ENCODE data around the gene ERG.

The ERG gene

DNA sequence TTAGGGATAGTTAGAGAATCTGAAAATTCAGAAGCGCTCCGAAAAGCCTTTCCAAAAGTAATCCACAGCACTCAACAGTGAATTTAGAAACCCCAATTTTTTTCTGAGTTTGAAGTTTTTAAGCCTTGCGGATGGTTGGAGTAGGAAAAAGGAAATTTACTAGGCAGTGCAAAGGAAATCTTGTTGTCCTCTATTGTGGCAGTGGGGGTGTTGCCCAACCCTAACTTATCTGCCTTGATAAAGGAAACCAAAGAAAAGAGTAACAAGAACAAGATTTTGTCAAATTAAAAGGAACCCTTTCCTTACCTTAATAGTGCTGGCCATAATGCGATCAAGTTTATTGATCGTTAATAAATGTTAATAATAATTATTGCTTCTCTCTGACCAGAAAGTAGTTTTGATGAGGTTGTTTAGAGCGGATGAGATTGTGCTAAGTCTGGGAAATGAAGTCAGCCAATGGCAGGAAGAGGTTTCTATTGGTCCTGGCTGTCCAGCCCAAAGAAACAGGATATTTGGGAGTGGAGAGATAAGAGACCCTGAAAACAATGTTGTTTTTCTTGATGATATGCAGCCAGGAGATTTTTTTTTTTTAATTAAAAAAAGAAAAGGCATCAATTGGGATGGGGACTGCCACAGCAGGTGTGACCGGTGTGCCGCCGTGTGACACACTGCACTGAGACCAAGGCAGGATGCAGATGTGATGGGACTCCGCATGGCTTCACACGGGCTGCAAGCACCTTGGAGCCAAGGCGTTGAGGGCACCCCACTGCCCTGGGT, at the start of gene ERG:
ERG (minus strand) TSS at position 421 of the 777 bp plus-strand sequence; CDS start at position 324, 97 bp downstream.
- H3K27me3 ChIP-seq (ENCODE audit: control insufficient read depth, insufficient read depth, low read length) = no peaks in the 10 kb centered on the region
- H3K36me3 ChIP-seq (ENCODE audit: control insufficient read depth, low read depth, low read length) = no peaks in the 10 kb centered on the region
- H3K4me1 ChIP-seq (ENCODE audit: control insufficient read depth, low read depth, low read length) = peaks cover 19% of the 10 kb centered on the region
- no peak within 1 kb of the TSS for H3K9ac ChIP-seq (ENCODE audit: low read length)
- H3K4me3 ChIP-seq (ENCODE audit: low read length) = no peak within 1 kb of the TSS
- H3K27ac ChIP-seq (ENCODE audit: low read length) = no peak within 1 kb of the TSS
- no peaks in the 10 kb centered on the region for H3K9me3 ChIP-seq (ENCODE audit: control insufficient read depth, low read depth, low read length)

DNA sequence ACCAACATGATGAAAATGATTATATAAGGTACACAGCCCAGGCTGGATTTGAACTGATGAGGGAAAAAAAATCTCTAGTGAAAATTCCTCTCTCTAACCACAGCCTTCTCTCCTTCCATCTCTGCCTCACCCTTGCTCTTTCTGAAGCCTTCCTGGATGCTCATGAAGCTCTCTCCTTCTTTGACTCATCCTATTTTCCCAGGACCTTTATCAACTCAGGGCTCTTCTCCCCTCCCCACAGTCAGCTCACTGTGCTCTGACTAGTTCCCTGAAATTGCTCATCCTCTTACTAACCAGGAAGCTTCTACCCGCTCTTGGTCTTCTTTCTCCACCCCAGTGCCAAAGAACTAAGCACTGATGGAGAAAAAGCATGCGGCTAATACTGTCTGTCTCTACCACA, 46.4 kb upstream of the ERG start:
- H3K4me1 ChIP-seq (ENCODE audit: control insufficient read depth, low read depth, low read length) = no peaks in the 10 kb centered on the region
- H3K27me3 ChIP-seq (ENCODE audit: control insufficient read depth, insufficient read depth, low read length) = no peaks in the 10 kb centered on the region
- no peak overlapping the region for H3K9ac ChIP-seq (ENCODE audit: low read length)

DNA sequence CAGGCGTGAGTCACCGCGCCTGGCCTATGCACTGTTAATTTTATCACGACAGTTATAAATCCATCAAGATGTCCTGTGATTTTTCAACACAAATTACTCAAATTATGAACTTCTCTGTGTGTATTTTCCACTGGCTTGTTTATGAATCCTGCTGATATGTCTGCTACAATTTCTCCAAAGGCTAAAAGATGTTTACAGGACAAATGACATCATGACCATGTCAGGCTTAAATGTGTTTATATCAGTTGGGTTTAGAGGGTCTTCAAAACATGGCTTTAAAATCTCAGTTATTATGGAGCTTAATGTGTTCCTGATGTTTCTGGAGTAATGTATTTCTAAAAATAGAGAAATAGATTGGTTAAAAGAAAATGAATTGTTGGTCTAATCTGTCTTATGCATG, 44.0 kb upstream of the ERG start:
- Histone ChIP-seq H3K27ac (ENCODE audit: low read length) (no peak overlapping the region), H3K9ac (ENCODE audit: low read length) (no peak overlapping the region), H3K9me3 (ENCODE audit: control insufficient read depth, low read depth, low read length) (no peaks in the 10 kb centered on the region), H3K27me3 (ENCODE audit: control insufficient read depth, insufficient read depth, low read length) (no peaks in the 10 kb centered on the region), H3K36me3 (ENCODE audit: control insufficient read depth, low read depth, low read length) (no peaks in the 10 kb centered on the region), H3K4me3 (ENCODE audit: low read length) (no peak overlapping the region), H3K4me1 (ENCODE audit: control insufficient read depth, low read depth, low read length) (no peaks in the 10 kb centered on the region)

More for the DNA sequence above, 46.4 kb upstream of the ERG start:
- Histone ChIP-seq H3K4me3 (ENCODE audit: low read length) (no peak overlapping the region), H3K36me3 (ENCODE audit: control insufficient read depth, low read depth, low read length) (no peaks in the 10 kb centered on the region), H3K9me3 (ENCODE audit: control insufficient read depth, low read depth, low read length) (no peaks in the 10 kb centered on the region), H3K27ac (ENCODE audit: low read length) (no peak overlapping the region)

- no peak overlapping the region for H3K9ac ChIP-seq (ENCODE audit: low read length)
- H3K9me3 ChIP-seq (ENCODE audit: control insufficient read depth, low read depth, low read length) = no peaks in the 10 kb centered on the region
- peaks cover 8% of the 10 kb centered on the region for H3K4me1 ChIP-seq (ENCODE audit: control insufficient read depth, low read depth, low read length)
- H3K36me3 ChIP-seq (ENCODE audit: control insufficient read depth, low read depth, low read length) = no peaks in the 10 kb centered on the region
- H3K27ac ChIP-seq (ENCODE audit: low read length) = no peak overlapping the region
- H3K27me3 ChIP-seq (ENCODE audit: control insufficient read depth, insufficient read depth, low read length) = no peaks in the 10 kb centered on the region
- H3K4me3 ChIP-seq (ENCODE audit: low read length) = no peak overlapping the region
Observed at GRCh38 chr21:38538353-38538752, 40.1 kb upstream of the ERG start.

DNA sequence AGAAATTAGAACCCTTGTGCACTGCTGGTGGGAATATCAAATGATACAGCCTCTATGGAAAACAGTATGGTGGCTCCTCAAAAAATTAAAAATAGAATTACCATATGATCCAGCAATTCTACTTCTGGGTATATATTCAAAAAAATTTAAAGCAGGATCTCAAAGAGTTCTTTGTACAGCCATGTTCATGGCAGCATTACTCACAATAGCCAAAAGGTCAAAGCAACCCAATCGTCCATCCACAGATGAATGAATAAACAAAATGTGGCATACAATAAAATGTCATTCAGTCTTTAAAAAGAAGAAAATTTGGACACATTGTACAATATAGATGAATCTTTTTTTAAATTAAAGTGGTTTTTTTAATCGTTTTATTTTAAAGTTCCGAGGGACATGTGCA, 36.3 kb upstream of the ERG start:
- Histone ChIP-seq H3K36me3 (ENCODE audit: control insufficient read depth, low read depth, low read length) (no peaks in the 10 kb centered on the region), H3K4me3 (ENCODE audit: low read length) (no peak overlapping the region), H3K9ac (ENCODE audit: low read length) (no peak overlapping the region), H3K27ac (ENCODE audit: low read length) (no peak overlapping the region), H3K27me3 (ENCODE audit: control insufficient read depth, insufficient read depth, low read length) (no peaks in the 10 kb centered on the region), H3K4me1 (ENCODE audit: control insufficient read depth, low read depth, low read length) (peaks cover 11% of the 10 kb centered on the region), H3K9me3 (ENCODE audit: control insufficient read depth, low read depth, low read length) (no peaks in the 10 kb centered on the region)

- Histone ChIP-seq H3K9me3 (ENCODE audit: control insufficient read depth, low read depth, low read length) (no peaks in the 10 kb centered on the region), H3K9ac (ENCODE audit: low read length) (no peak overlapping the region)
Observed at GRCh38 chr21:38533887-38534286, 35.6 kb upstream of the ERG start.

DNA sequence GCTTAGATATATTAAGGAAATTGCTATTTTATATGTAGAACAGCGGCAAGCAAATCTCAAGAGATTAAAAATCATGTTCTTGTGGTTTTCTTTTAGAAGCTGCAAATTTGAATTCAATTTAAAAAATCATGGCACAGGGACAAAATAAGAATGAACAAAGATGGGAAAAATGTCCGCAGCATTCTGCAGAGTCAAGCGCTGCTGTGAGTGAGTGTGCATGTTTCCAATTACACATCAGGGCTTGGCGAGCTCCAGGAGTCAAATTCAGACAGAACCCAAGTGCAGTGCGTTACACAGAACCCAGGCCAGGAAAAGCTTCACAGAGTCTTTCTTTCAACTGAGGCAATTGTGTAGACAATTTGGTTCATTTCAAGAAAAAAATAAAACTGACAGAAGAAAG, 33.3 kb upstream of the ERG start:
- Histone ChIP-seq H3K4me3 (ENCODE audit: low read length) (no peak overlapping the region), H3K4me1 (ENCODE audit: control insufficient read depth, low read depth, low read length) (peaks cover 11% of the 10 kb centered on the region), H3K27me3 (ENCODE audit: control insufficient read depth, insufficient read depth, low read length) (no peaks in the 10 kb centered on the region), H3K27ac (ENCODE audit: low read length) (no peak overlapping the region), H3K9ac (ENCODE audit: low read length) (no peak overlapping the region), H3K36me3 (ENCODE audit: control insufficient read depth, low read depth, low read length) (no peaks in the 10 kb centered on the region), H3K9me3 (ENCODE audit: control insufficient read depth, low read depth, low read length) (no peaks in the 10 kb centered on the region)

More at GRCh38 chr21:38533887-38534286, 35.6 kb upstream of the ERG start:
- Histone ChIP-seq H3K27me3 (ENCODE audit: control insufficient read depth, insufficient read depth, low read length) (no peaks in the 10 kb centered on the region), H3K4me3 (ENCODE audit: low read length) (no peak overlapping the region), H3K27ac (ENCODE audit: low read length) (no peak overlapping the region), H3K4me1 (ENCODE audit: control insufficient read depth, low read depth, low read length) (peaks cover 11% of the 10 kb centered on the region), H3K36me3 (ENCODE audit: control insufficient read depth, low read depth, low read length) (no peaks in the 10 kb centered on the region)

DNA sequence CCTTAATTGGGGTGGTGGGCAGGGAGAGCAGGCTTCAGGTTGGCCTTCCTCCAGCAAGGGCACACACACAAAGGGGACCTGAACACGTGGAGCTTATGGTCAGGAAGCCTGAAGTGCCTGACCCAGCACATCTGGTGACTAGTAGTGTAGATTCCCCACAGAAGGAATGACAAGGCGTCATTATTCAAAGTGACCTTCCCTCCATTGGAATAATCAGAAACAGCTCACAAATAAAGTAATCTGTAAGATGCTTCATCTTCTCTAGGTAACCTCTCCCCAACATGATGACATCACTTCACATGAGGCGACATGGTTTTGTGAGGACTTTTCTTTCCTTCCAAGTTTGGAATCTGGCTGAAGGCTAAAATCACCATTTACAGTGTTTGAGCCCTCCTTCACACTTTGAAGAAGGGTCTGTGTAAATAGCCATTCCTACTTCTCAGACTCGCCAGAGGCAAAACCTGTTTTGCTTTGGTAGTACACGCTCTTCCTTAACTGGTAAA, 32.8 kb upstream of the ERG start:
- no peaks in the 10 kb centered on the region for H3K36me3 ChIP-seq (ENCODE audit: control insufficient read depth, low read depth, low read length)
- H3K4me3 ChIP-seq (ENCODE audit: low read length) = no peak overlapping the region
- no peak overlapping the region for H3K27ac ChIP-seq (ENCODE audit: low read length)
- H3K9me3 ChIP-seq (ENCODE audit: control insufficient read depth, low read depth, low read length) = no peaks in the 10 kb centered on the region
- H3K4me1 ChIP-seq (ENCODE audit: control insufficient read depth, low read depth, low read length) = peaks cover 11% of the 10 kb centered on the region
- no peaks in the 10 kb centered on the region for H3K27me3 ChIP-seq (ENCODE audit: control insufficient read depth, insufficient read depth, low read length)
- no peak overlapping the region for H3K9ac ChIP-seq (ENCODE audit: low read length)

DNA sequence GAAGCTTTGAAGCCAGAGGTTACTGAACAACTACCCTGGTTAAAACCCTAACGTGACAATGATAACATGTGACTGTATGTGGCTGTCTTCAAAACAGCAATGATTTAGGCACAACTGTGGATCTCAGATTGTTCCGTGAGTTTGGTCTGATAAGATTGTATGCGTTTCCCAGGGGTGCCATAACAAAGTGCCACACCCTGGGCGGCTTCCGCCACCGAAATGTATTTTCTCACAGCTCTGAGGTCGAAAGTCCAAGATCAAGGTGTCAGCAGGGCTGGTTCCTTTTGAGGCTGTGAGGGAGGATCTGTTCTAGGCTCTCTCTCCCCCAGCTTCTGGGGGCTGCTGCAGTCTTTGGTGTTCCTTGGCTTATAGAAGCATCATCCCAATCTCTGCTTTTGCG, 29.5 kb upstream of the ERG start:
- Histone ChIP-seq H3K4me1 (ENCODE audit: control insufficient read depth, low read depth, low read length) (peaks cover 8% of the 10 kb centered on the region), H3K36me3 (ENCODE audit: control insufficient read depth, low read depth, low read length) (no peaks in the 10 kb centered on the region), H3K27me3 (ENCODE audit: control insufficient read depth, insufficient read depth, low read length) (no peaks in the 10 kb centered on the region), H3K9me3 (ENCODE audit: control insufficient read depth, low read depth, low read length) (no peaks in the 10 kb centered on the region), H3K4me3 (ENCODE audit: low read length) (no peak overlapping the region), H3K27ac (ENCODE audit: low read length) (no peak overlapping the region), H3K9ac (ENCODE audit: low read length) (no peak overlapping the region)

- H3K4me1 ChIP-seq (ENCODE audit: control insufficient read depth, low read depth, low read length) = peaks cover 7% of the 10 kb centered on the region
- H3K9ac ChIP-seq (ENCODE audit: low read length) = no peak overlapping the region
- H3K4me3 ChIP-seq (ENCODE audit: low read length) = no peak overlapping the region
- no peaks in the 10 kb centered on the region for H3K36me3 ChIP-seq (ENCODE audit: control insufficient read depth, low read depth, low read length)
- no peaks in the 10 kb centered on the region for H3K27me3 ChIP-seq (ENCODE audit: control insufficient read depth, insufficient read depth, low read length)
- H3K27ac ChIP-seq (ENCODE audit: low read length) = no peak overlapping the region
- H3K9me3 ChIP-seq (ENCODE audit: control insufficient read depth, low read depth, low read length) = no peaks in the 10 kb centered on the region
Observed at GRCh38 chr21:38525454-38525853, 27.2 kb upstream of the ERG start.

DNA sequence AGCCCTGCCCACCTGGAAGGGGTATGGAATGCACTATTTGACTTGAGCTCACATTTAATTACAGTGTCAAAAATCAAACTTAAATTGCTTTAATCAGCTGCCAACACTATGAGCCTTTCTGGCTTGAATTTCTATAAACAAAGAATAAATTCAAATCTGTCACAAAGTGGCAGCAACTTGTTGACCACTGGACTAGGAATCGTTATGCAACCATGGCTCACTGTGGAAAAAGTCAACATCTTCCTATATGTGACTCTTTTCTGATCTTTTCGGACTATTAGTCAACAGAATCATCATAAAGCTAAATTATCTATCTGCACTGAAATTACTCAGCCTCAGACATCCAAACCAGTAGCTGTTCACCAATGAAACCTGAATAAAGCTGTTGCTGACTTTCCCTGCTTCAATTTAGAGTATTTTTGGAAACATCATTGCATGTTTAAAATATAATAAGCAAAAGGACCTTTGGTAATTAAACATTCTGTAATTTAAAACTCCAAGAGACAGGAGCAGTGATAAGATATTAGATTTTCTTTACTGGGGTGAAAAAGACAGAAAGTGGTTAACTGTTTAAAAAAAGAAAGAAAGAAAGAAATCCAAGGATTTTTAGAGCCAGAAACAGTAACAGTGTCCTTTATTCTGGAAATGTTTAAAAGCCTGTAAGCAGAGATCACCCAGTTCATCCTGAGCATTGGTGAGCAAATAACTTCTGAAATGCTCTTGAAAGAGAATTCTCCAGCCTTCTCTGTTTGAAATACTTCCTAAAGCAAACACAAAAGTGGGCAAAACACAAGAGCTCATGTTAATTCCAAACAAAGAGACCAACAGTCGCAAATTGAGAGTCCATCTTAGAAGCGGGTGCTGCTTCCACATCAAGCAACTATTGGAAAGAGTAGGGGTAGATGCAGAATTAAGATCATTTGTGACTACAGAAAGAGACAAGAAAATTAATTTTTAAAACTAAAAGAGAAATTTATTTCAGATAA, 26.2 kb upstream of the ERG start:
- Histone ChIP-seq H3K9ac (ENCODE audit: low read length) (no peak overlapping the region), H3K27me3 (ENCODE audit: control insufficient read depth, insufficient read depth, low read length) (no peaks in the 10 kb centered on the region), H3K4me1 (ENCODE audit: control insufficient read depth, low read depth, low read length) (peaks cover 7% of the 10 kb centered on the region)

More for the DNA sequence above, 26.2 kb upstream of the ERG start:
- Histone ChIP-seq H3K36me3 (ENCODE audit: control insufficient read depth, low read depth, low read length) (no peaks in the 10 kb centered on the region), H3K4me3 (ENCODE audit: low read length) (no peak overlapping the region), H3K27ac (ENCODE audit: low read length) (no peak overlapping the region), H3K9me3 (ENCODE audit: control insufficient read depth, low read depth, low read length) (no peaks in the 10 kb centered on the region)

All from iPS-18a (cell line).